GM21529 (cell line): ENCODE measurements around the gene TNNT1.
"Not testable (repeated sequence)": the region's sequence is repeated elsewhere in the genome, so short reads cannot be mapped to it uniquely, and the experiment has no call there.

Experiments
- ATAC-seq: cut with Tn5 transposase; IDR thresholded peaks from one replicate; pipeline ENCODE4 v1.9.1; 2021; ENCODE audit not compliant: unreplicated experiment

Gene TNNT1

DNA sequence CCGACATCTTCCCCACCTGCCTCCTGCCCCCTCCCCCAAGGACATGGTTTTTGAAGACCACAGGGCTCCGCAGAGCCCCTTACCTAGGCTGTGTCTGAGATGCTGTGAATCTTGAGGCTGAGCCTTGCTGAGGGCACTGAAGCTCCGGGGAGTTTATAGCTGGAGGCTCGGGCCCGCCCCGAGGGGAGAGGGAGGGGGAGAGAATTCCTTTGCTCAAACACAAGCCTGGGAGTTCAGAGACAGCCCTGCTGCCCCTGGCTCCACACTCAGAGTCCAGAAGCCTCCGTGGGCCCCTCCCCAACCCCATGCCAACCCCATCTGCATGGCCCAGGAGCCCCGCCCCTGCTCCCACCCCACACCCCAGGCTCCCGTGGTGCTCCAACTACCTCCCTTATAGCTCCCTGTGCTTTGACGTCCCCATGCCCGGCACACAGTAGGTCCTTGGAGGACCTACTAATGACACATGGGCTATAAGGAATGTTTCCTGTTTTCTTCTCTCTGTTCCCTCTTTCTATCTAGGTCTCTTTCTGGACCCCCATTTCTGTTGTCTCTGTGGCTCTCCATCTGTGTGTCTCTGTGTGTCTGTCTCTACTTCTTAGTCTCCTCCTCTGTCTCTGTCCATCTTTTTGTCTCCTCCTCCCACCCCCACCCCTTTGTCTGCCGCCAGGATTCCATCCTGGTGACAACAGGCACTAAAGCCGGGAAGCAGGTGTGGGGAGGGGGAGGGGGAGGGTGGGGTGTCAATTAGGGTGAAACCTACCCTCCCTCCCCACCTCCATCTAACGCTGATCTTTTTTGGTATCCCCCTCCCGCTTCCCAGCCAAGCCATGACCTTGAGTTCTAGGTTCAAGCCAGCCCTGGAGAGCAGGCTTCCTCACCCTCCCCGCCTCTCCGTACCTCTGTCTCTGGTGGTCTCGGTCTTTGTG is at the start of gene TNNT1:
Gene TNNT1 (minus strand): TSS at position 129 of the 926 bp plus-strand sequence. CDS start 2,049 bp downstream, outside the sequence.
- ATAC-seq: no peak

- no peak for ATAC-seq
These were observed 49.6 kb upstream of the TNNT1 start for GRCh38 chr19:55198651-55199050.

GRCh38 chr19:55197528-55197927 is 48.5 kb upstream of the TNNT1 start:
- ATAC-seq: no peak

DNA sequence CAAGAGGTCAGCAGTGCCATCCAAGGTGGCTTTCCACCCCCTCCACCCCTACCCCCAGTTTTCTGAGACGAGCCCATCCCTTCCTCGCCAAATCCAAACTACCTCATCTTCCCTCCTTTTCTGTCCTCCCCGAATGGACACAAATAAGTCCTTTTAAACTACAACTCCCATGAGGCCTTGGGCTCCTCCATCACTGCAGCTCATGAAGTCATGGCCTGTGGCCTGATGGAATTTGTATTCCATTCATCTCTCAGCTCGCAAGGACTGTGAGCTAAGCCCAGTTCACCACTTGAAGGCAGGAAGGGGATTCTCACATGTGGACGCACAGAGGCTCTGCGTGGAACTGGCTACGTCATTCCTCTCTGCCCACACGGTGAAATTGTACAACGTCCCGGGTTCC is 47.8 kb upstream of the TNNT1 start:
- no peak for ATAC-seq

GRCh38 chr19:55193481-55193880 is 44.5 kb upstream of the TNNT1 start:
- ATAC-seq: no peak

GRCh38 chr19:55189403-55189835 is 40.4 kb upstream of the TNNT1 start:
- ATAC-seq: no peak

DNA sequence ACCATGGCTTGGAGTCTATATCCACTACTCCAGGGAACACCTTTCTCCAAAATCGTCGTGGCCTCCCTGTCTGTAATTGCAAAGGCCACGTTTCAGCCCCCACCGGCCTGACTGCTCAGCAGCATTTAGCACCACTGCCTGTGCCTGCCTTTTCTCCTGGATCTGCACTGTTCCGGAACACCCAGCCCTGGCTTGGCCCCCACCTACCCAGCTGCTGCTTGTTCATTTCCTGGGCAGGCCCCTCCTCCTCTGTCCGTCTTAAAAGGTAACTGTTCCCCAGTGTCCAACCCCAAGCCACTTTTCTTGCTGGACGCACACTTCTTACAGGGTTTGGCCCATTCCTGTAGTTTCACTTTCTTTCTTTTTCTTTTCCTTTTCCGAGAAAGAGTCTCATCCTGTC is 39.6 kb upstream of the TNNT1 start:
- no peak for ATAC-seq

DNA sequence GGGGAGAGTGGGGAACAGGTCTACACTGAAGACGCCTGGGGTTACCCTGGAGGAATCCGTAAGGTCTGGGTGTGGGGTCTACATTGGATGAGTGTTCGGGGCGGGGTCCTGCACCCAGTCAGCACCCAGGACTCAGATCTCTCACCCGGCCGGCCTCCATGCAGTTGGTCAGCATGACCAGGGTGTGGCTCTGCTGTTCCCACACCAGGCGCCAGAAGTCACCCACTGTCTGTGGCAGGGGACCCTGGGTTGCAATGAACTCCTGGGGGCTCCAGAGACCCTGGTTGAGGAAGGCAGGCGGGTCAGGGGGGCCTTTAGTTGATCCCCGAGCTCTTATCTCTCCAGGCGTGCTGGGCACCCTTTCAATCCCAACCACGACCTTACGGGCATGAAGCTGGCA is 37.1 kb upstream of the TNNT1 start:
- no peak for ATAC-seq

DNA sequence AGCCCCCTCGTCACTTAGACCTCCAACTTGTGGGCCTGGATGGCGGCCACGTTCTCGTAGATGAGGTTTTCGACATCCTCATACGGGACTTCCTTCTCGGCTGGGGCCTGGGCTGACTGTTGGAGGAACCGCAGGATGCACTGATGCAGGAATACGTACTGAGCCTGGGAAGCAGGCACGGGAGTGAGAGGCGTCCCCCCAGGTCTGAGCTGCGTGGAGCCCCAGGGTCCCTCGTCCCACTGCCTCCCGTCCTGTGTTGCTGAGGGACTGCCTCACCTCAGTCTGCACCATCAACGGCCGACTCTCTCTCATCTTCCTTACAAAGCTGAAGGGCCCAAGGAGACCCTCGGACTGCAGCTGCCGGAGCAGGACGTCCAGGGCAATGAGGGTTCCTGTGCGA is 32.7 kb upstream of the TNNT1 start:
- no peak for ATAC-seq

DNA sequence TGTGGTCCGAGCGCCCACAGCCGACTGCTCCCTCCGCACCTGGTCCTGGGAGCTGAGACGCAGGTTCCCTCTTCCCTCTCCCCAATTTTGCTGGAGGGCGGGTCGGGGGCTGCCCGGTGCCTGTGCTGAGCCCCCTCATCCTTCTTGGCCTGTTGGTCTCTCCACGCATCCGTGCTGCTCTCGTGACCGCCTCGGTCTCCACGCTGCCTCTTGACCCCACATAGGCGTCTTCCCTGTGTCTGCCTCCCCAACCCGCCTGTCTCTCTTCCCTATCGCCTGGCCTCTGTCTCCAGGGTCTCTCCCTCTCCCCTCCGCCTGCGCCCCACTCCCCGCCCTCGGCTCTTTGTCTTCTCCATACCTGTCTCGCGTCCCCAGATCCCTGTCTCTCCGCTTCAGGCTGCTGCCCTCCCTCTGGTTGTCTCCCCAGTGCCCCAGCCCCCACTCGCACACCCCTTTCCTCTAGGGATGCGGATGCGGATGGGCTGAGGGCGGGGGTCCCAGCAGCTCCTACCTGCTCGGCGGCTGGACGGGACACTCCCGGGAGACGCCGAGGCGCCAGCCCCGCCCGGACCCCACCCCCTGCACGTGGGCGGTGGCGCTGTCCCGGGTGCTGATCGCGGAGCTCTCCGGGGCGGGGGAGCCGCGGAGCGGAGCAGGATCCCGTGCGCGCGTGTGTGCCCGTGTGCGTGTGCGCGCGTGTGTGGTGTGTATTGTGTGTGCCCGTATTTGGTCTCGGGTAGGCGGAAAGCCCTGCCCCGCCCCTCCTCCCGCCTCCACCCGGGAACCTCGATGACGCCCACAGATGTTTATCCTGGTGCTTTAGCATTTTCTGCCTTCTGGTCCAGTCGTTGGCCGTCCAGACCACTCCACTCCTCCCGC is 30.8 kb upstream of the TNNT1 start, which contains the start of gene SYT5:
Gene SYT5 (minus strand): TSS at position 684 of the 879 bp plus-strand sequence. CDS start 1,248 bp downstream, outside the sequence.
- peak; percentile 5 for ATAC-seq

DNA sequence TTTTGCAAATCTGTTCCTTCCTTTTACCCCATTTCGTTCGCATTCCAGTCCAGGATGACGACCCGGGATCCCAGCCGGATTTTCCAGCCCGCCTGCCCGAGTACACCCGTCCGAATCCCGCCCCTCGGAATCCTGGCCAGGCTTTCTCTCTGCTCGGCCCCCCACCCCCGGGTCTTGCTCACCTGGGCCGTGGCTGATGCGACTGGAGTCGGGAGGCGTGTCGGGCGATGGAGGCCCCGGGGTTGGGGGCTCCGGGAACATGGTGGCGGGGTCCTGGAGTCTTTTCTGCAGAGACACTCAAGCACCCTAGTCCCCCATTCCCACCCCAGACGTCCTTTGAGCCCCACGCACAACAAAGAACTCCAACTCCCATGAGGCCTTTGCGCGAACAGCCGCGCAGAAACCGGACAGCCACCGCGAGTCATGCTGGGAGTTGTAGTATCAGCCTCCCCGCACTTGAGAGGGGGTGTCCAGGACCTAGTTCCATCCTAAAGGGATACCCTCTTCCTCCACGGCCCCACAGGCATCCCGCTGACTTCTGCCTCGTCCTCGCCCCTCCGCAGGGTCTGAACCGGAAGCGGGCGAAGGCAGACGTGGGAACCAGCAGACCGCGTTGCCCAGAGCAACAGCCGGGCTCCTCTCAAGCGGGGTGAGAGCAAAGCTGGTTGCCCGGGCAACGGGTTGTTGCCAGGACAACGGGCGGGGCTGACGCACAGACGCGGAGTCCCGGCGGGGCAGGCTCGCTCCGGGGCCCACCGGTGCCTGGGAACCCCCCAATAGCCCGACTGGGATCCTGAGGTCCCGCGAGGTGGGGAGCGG is 30.0 kb upstream of the TNNT1 start:
- ATAC-seq: peak; percentile 71

- ATAC-seq: no peak
These were observed 27.1 kb upstream of the TNNT1 start for GRCh38 chr19:55176076-55176475.

- ATAC-seq: no peak
These were observed 26.3 kb upstream of the TNNT1 start for GRCh38 chr19:55175117-55175867.

- no peak for ATAC-seq
These were observed 25.6 kb upstream of the TNNT1 start for GRCh38 chr19:55174425-55175116.

GRCh38 chr19:55173714-55174409 is 24.9 kb upstream of the TNNT1 start:
- ATAC-seq: no peak

- no peak for ATAC-seq
These were observed 24.2 kb upstream of the TNNT1 start for GRCh38 chr19:55173186-55173713.

- no peak for ATAC-seq
These were observed 23.7 kb upstream of the TNNT1 start for GRCh38 chr19:55172741-55173140.

GRCh38 chr19:55172318-55172717 is 23.3 kb upstream of the TNNT1 start:
- not testable (repeated sequence) for ATAC-seq

DNA sequence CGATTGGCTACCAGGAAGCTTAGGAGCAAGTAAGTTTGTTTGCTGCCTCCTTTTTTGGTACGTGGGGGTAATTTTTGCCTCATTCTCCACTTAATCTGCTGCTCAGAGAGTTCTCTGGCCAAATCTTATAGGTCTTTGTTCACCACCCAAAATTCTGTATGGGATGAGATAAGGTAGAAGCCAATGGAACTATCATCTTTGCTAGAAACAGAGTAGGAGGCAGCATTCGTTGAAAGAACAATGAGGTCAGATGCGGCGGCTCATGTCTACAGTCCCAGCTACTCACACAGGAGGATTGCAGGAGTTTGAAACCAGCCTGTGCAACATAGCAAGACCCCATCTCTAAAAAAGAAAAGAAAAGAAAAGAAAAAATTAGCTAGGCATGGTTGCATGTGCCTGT is 22.4 kb upstream of the TNNT1 start:
- no peak for ATAC-seq
